Natural killer cell (primary cell): ENCODE data around the gene CSNK1G1. TPM values are rescaled to one million over a fixed set of nuclear protein-coding genes. Genes with fewer than 3 reads are reported as not detected.
"Not testable (repeated sequence)": the region's sequence is repeated elsewhere in the genome, so short reads cannot be mapped to it uniquely, and the experiment has no call there.

Experiments
- ATAC-seq, 3 donors: fragments of 150-1000 bp in 2 of 3; fragments of 200-7000 bp in 1 of 3; cut with Tn5 transposase; 1 replicate in 1 of 3; 2 replicates in 2 of 3; pipeline ENCODE4 v1.10.0; 2021; ENCODE audit warnings: mild to moderate bottlenecking in 2 of 3, moderate library complexity in 2 of 3
- DNase-seq, 2 donors: peaks; one replicate each; pipeline versions ENCODE4 v3.0.0 to v3.0.0-alpha.2; 2013 to 2021; ENCODE audit warnings: mixed read lengths in 1 of 2
- H3K27ac ChIP-seq: one replicate; pipeline ENCODE4 v1.5.1; 2013; ENCODE audit warnings: mild to moderate bottlenecking, low read length
- H3K27me3 ChIP-seq: one replicate; pipeline ENCODE4 v1.6.1; 2013; ENCODE audit warnings: low read length; ENCODE audit not compliant: control insufficient read depth, insufficient read depth
- H3K36me3 ChIP-seq: one replicate; pipeline ENCODE4 v1.6.1; 2013; ENCODE audit warnings: low read length; ENCODE audit not compliant: control insufficient read depth, insufficient read depth
- H3K4me1 ChIP-seq: one replicate; pipeline ENCODE4 v1.6.1; 2013; ENCODE audit warnings: low read length; ENCODE audit not compliant: control insufficient read depth, insufficient read depth
- H3K4me3 ChIP-seq: one replicate; pipeline ENCODE4 v1.5.1; 2013; ENCODE audit warnings: low read length
- H3K9me3 ChIP-seq: one replicate; pipeline ENCODE4 v1.6.1; 2013; ENCODE audit warnings: low read length; ENCODE audit not compliant: control insufficient read depth, insufficient read depth
- H3K27ac Mint-ChIP-seq, 2 donors: one replicate each; pipeline ENCODE4 v1.8.0; 2022; ENCODE audit warnings: mild to moderate bottlenecking in 2 of 2, mixed read lengths in 2 of 2, moderate library complexity in 1 of 2
- H3K27me3 Mint-ChIP-seq, 2 donors: one replicate each; pipeline ENCODE4 v1.8.0; 2022; ENCODE audit warnings: low read depth in 2 of 2, mixed read lengths in 2 of 2
- H3K36me3 Mint-ChIP-seq: one replicate; pipeline ENCODE4 v1.8.0; 2022; ENCODE audit warnings: mixed read lengths
- H3K4me1 Mint-ChIP-seq, 2 donors: one replicate each; pipeline ENCODE4 v1.8.0; 2022; ENCODE audit warnings: mixed read lengths in 2 of 2
- H3K4me3 Mint-ChIP-seq: one replicate; pipeline ENCODE4 v1.8.0; 2022; ENCODE audit warnings: mild to moderate bottlenecking, moderate library complexity, mixed read lengths
- H3K9me3 Mint-ChIP-seq, 2 donors: one replicate each; pipeline ENCODE4 v1.8.0; 2022; ENCODE audit warnings: mixed read lengths in 2 of 2
- CTCF ChIP-seq: fragments of 200-600 bp; IDR thresholded peaks from one replicate; pipeline ENCODE4 v1.8.0; 2022; ENCODE audit warnings: antibody characterized with exemption
- WGBS: methylation state at CpG from one replicate; pipeline ENCODE4 v1.1.7; 2013; ENCODE audit warnings: missing lambda C conversion rate; ENCODE audit not compliant: insufficient coverage; 5-methylcytosine and 5-hydroxymethylcytosine counted together
- intact Hi-C: fragments of 100-400 bp; cut with micrococcal nuclease; formaldehyde crosslinking; loops from one replicate; pipeline ENCODE4 v1.14.2; 2022
- total RNA-seq, 4 donors: library from RNA; stranded (reverse); fragments of 120-200 nt in 1 of 4; gene quantifications; one replicate each; pipeline versions ENCODE4 v1.2.3 to v1.2.4, GENCODE V29; 2013 to 2022

Gene CSNK1G1
- total RNA-seq, 3 donors from 2014 or later (not counting 1 experiment from before 2014, with no cell fraction given), result 26.2 to 36.8 (median 34.0) TPM

- H3K27me3 Mint-ChIP-seq, result no peaks in the 10 kb centered on the region
Measured at GRCh38 chr15:64122936-64123351, 233.0 kb downstream of the CSNK1G1 start.

GRCh38 chr15:64122444-64122843 lies 233.5 kb downstream of the CSNK1G1 start:
- H3K36me3 Mint-ChIP-seq, result peaks cover 22% of the 10 kb centered on the region
- no peak overlapping the region for H3K27ac Mint-ChIP-seq
- no peaks in the 10 kb centered on the region for H3K9me3 Mint-ChIP-seq
- Histone ChIP-seq H3K36me3 (peaks cover 84% of the 10 kb centered on the region), H3K27ac (no peak overlapping the region), H3K9me3 (no peaks in the 10 kb centered on the region), H3K4me3 (no peak overlapping the region), H3K27me3 (no peaks in the 10 kb centered on the region), H3K4me1 (no peaks in the 10 kb centered on the region)
- H3K4me1 Mint-ChIP-seq, result peaks cover 8 to 11% of the 10 kb centered on the region in 2 donors
- no peak for TF ChIP-seq CTCF
- DNase-seq, result no peak
- no peaks in the 10 kb centered on the region for H3K27me3 Mint-ChIP-seq
- no peak overlapping the region for H3K4me3 Mint-ChIP-seq
- ATAC-seq, result no peak
- intact Hi-C loops, result no loop called here
- 100% methylated on average over 1 of the region's 1 CpG for WGBS

More at GRCh38 chr15:64122936-64123351, 233.0 kb downstream of the CSNK1G1 start:
- TF ChIP-seq CTCF, result no peak
- Mint-ChIP-seq H3K36me3 (peaks cover 26% of the 10 kb centered on the region), H3K9me3 (no peaks in the 10 kb centered on the region), H3K27ac (no peak overlapping the region), H3K4me3 (no peak overlapping the region), H3K4me1 (peaks cover 11 to 13% of the 10 kb centered on the region in 2 donors)
- Histone ChIP-seq H3K27me3 (no peaks in the 10 kb centered on the region), H3K27ac (no peak overlapping the region), H3K4me1 (no peaks in the 10 kb centered on the region), H3K9me3 (no peaks in the 10 kb centered on the region), H3K36me3 (peaks cover 84% of the 10 kb centered on the region), H3K4me3 (no peak overlapping the region)
- intact Hi-C loops, result no loop called here
- DNase-seq (no peak), ATAC-seq (no peak)
- 100% methylated on average over 2 of the region's 3 CpGs for WGBS

GRCh38 chr15:64121614-64122013 lies 234.4 kb downstream of the CSNK1G1 start:
- H3K27me3 Mint-ChIP-seq, result no peaks in the 10 kb centered on the region
- H3K4me3 Mint-ChIP-seq, result no peak overlapping the region
- peaks cover 16% of the 10 kb centered on the region for H3K36me3 Mint-ChIP-seq
- TF ChIP-seq CTCF, result no peak
- H3K27ac Mint-ChIP-seq, result no peak overlapping the region
- 100% methylated on average over 3 of the region's 4 CpGs for WGBS
- peaks cover 8 to 9% of the 10 kb centered on the region in 2 donors for H3K4me1 Mint-ChIP-seq
- H3K36me3 ChIP-seq, result peaks cover 84% of the 10 kb centered on the region
- H3K27ac ChIP-seq, result no peak overlapping the region
- no peaks in the 10 kb centered on the region for H3K27me3 ChIP-seq
- DNase-seq (no peak), ATAC-seq (no peak)
- no peaks in the 10 kb centered on the region for H3K4me1 ChIP-seq
- intact Hi-C loops, result no loop called here
- H3K9me3 Mint-ChIP-seq, result no peaks in the 10 kb centered on the region
- H3K9me3 ChIP-seq, result no peaks in the 10 kb centered on the region
- no peak overlapping the region for H3K4me3 ChIP-seq

- H3K9me3 ChIP-seq, H3K27ac Mint-ChIP-seq, H3K9me3 Mint-ChIP-seq, intact Hi-C loops, DNase-seq, H3K4me3 Mint-ChIP-seq, H3K27ac ChIP-seq, H3K4me1 Mint-ChIP-seq, H3K27me3 ChIP-seq, ATAC-seq, H3K4me3 ChIP-seq, H3K27me3 Mint-ChIP-seq, H3K4me1 ChIP-seq: not testable (repeated sequence)
- H3K36me3 ChIP-seq, result peaks cover 85% of the 10 kb centered on the region
- peaks cover 16% of the 10 kb centered on the region for H3K36me3 Mint-ChIP-seq
- 100% methylated on average over 2 of the region's 2 CpGs for WGBS
Measured at GRCh38 chr15:64120322-64120721, 235.7 kb downstream of the CSNK1G1 start.
